Astrocyte (in vitro differentiated cells and primary cell): ENCODE measurements around the gene SLC26A5.

Experiments
- CTCF ChIP-seq: IDR thresholded peaks from 2 replicates; pipeline ENCODE4 v1.5.1; 2011; ENCODE audit warnings: low read depth, mild to moderate bottlenecking, inconsistent platforms, low read length, moderate library complexity; ENCODE audit not compliant: insufficient read depth
- EZH2 ChIP-seq: IDR thresholded peaks from 2 replicates; pipeline ENCODE4 v1.6.1; 2012; ENCODE audit warnings: mild to moderate bottlenecking, low read length, inconsistent platforms; ENCODE audit not compliant: insufficient read depth

DNA sequence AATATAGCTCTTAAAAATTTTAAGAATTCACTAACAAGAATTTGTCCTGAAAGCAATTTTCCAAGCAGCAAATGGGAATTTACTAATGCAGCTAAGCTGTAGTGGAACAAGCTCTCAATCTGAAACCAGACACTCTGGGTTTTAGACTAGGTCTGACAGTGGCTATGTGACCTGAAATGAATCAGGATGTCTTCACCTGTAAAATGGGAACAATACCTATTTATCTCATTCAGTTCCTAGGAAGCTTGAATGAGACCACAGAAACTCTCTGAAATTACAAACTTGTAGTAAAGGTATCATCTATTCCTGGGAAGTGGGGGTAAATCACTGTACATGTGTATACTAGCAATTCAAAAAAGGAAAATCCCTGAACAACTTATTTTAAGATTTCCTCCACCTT, 102.7 kb downstream of the SLC26A5 start:
- no peak for TF ChIP-seq CTCF
- no peak for TF ChIP-seq EZH2
